Heart left ventricle (tissue), 16 donors: Measurements from ENCODE around the gene VWA3B. TPM values are rescaled to one million over a fixed set of nuclear protein-coding genes. Genes with fewer than 3 reads are reported as not detected.

Experiments
- ATAC-seq, 4 donors: fragments of 200-7000 bp; cut with Tn5 transposase; one replicate each; pipeline ENCODE4 v1.9.1; 2020 to 2022; ENCODE audit warnings: moderate library complexity in 4 of 4, mild to moderate bottlenecking in 3 of 4, moderate number of reproducible peaks in 1 of 4
- DNase-seq, 5 donors: peaks; one replicate each; pipeline ENCODE4 v3.0.0-alpha.2; 2020
- H3K27ac ChIP-seq, 12 donors: fragments of 200-600 bp; sonication (generic) in 4 of 12; one replicate each; pipeline versions ENCODE4 v1.5.0 to v1.8.0; 2016 to 2022; ENCODE audit warnings: mild to moderate bottlenecking in 2 of 12
- H3K27me3 ChIP-seq, 9 donors: fragments of 200-600 bp; sonication (generic) in 2 of 9; one replicate each; pipeline versions ENCODE4 v1.5.1 to v1.8.0; 2016 to 2022; ENCODE audit warnings: mild to moderate bottlenecking in 3 of 9
- H3K36me3 ChIP-seq, 9 donors: fragments of 200-600 bp; sonication (generic) in 2 of 9; one replicate each; pipeline versions ENCODE4 v1.5.0 to v1.8.0; 2018 to 2022; ENCODE audit warnings: mild to moderate bottlenecking in 2 of 9
- H3K4me1 ChIP-seq, 12 donors: fragments of 200-600 bp; sonication (generic) in 4 of 12; one replicate each; pipeline versions ENCODE4 v1.5.0 to v1.8.0; 2016 to 2022; ENCODE audit warnings: mild to moderate bottlenecking in 3 of 12
- H3K4me3 ChIP-seq, 12 donors: fragments of 200-600 bp; sonication (generic) in 4 of 12; one replicate each; pipeline versions ENCODE4 v1.5.0 to v1.8.0; 2017 to 2022; ENCODE audit warnings: mild to moderate bottlenecking in 9 of 12, moderate library complexity in 4 of 12
- H3K9me3 ChIP-seq, 12 donors: fragments of 200-600 bp; sonication (generic) in 4 of 12; one replicate each; pipeline versions ENCODE4 v1.5.0 to v1.8.0; 2016 to 2022; ENCODE audit warnings: mild to moderate bottlenecking in 1 of 12
- CTCF ChIP-seq, 12 donors: fragments of 200-600 bp; sonication (generic) in 4 of 12; IDR thresholded peaks; one replicate each; pipeline versions ENCODE4 v1.5.0 to v1.8.0; 2018 to 2022; ENCODE audit warnings: antibody characterized with exemption in 12 of 12, mild to moderate bottlenecking in 5 of 12
- POLR2A ChIP-seq, 2 donors: fragments of 450-650 bp; IDR thresholded peaks; one replicate each; pipeline ENCODE4 v1.6.1; 2017; ENCODE audit warnings: antibody characterized with exemption in 2 of 2, mild to moderate bottlenecking in 2 of 2, moderate library complexity in 2 of 2
- WGBS, 4 donors: extraction: QIAGEN DNeasy Blood & Tissue Kit in 2 of 4; methylation state at CpG; one replicate each; pipeline versions ENCODE4 v1.1.5 to v1.1.7; 2013 to 2018; 5-methylcytosine and 5-hydroxymethylcytosine counted together
- intact Hi-C, 10 donors: fragments of 100-400 bp; cut with DNase I; formaldehyde crosslinking; loops; one replicate each; pipeline versions ENCODE4 v1.11.1 to v1.14.2; 2022
- polyA plus RNA-seq, 2 donors: library from polyadenylated mRNA; stranded (reverse); fragments of 200-250 nt; gene quantifications; one replicate each; pipeline ENCODE4 v1.2.3, GENCODE V29; 2013
- total RNA-seq, 9 donors: library from RNA; depleted of rRNA in 2 of 9; stranded (reverse); fragments of >200 nt in 2 of 9; fragmentation: NEBNext Ultra II Directional in 3 of 9; extraction: Animal tissue kit (Norgen Biotek cat#: 25700) in 3 of 9; gene quantifications; one replicate each; pipeline versions ENCODE4 v1.1.0 to v1.2.4, GENCODE V29; 2016 to 2023
- donor health status: ischemic (EF 13 %, LVEDD 7.1; RV severe dilation, severe dysfunction).
- donor health status: healthy with polysubstance abuse.
- donor health status: DM: no; HTN: yes; CAD: no.
- donor health status: DM: no; HTN: no; CAD: no.
- donor health status: ischemic (EF 25% LVEDD 6.9; RV normal size, moderate dysfunction).
- donor health status: ischemic (EF 25% LVEDD 5.7; RV mildly dilated, moderate dysfunction).
- donor health status: healthy.
- donor health status: DM: yes; HTN: yes; CAD: no.
- donor health status: ischemic (EF 35%, LVEDD 5.7; RV mildly dilated, moderate dysfunction).
- donor health status: nonischemic (EF 11% LVEDD 7.7; RV severe dilation, severe dysfunction).
- donor health status: DM: yes; HTN: yes; CAD: no.
- donor health status: PGD.
- donor health status: ischemic (EF 29% LVEDD 5.4; RV normal size, mild dysfunction).
- donor health status: nonischemic (EF 23%, LVEDD 6.1; RV moderate dilation, normal function).

The VWA3B gene
- total and polyA plus RNA-seq, 11 donors = 0.11 to 0.61 (median 0.24) TPM; not detected in 1

GRCh38 chr2:98311090-98311489, 224.1 kb downstream of the VWA3B start:
- 72 to 80% (median 78%) methylated on average over 3 of the region's 3 CpGs for WGBS, 4 donors
- DNase-seq (no peak), ATAC-seq (no peak)

GRCh38 chr2:98311771-98312545, 225.0 kb downstream of the VWA3B start:
- Histone ChIP-seq H3K27me3 (peaks cover 0 to 24% (median 6%) of the 10 kb centered on the region in 9 donors), H3K9me3 (no peaks in the 10 kb centered on the region), H3K4me1 (no peaks in the 10 kb centered on the region), H3K4me3 (no peak overlapping the region), H3K27ac (no peak overlapping the region), H3K36me3 (no peaks in the 10 kb centered on the region)
- WGBS, 4 donors = 72 to 87% (median 78%) methylated on average over 33 of the region's 33 CpGs
- intact Hi-C loops = no loop called here
- ATAC-seq (no peak), DNase-seq (no peak)
- TF ChIP-seq POLR2A (IDR thresholded peaks at IDR 0.05) (no peak), CTCF (IDR thresholded peaks at IDR 0.05) (peak in 1 of 12 donors; percentile 9)

More at GRCh38 chr2:98311090-98311489, 224.1 kb downstream of the VWA3B start:
- intact Hi-C loops = no loop called here
- H3K9me3 ChIP-seq = no peaks in the 10 kb centered on the region
- no peaks in the 10 kb centered on the region for H3K4me1 ChIP-seq
- no peak overlapping the region for H3K4me3 ChIP-seq
- TF ChIP-seq CTCF (IDR thresholded peaks at IDR 0.05) = no peak
- no peak for TF ChIP-seq POLR2A (IDR thresholded peaks at IDR 0.05)
- H3K36me3 ChIP-seq = no peaks in the 10 kb centered on the region
- H3K27ac ChIP-seq = no peak overlapping the region
- H3K27me3 ChIP-seq = peaks cover 0 to 29% (median 6%) of the 10 kb centered on the region in 9 donors

GRCh38 chr2:98313492-98314250, 226.7 kb downstream of the VWA3B start:
- Histone ChIP-seq H3K27me3 (peaks cover 0 to 13% (median 4%) of the 10 kb centered on the region in 9 donors), H3K4me1 (no peaks in the 10 kb centered on the region), H3K9me3 (peaks cover 0 to 3% (median 0%) of the 10 kb centered on the region in 12 donors), H3K36me3 (no peaks in the 10 kb centered on the region), H3K4me3 (no peak overlapping the region), H3K27ac (no peak overlapping the region)
- DNase-seq (no peak), ATAC-seq (peak in 1 of 4 donors; percentile 61)
- intact Hi-C loops = no loop called here
- TF ChIP-seq POLR2A (IDR thresholded peaks at IDR 0.05) = no peak
- TF ChIP-seq CTCF (IDR thresholded peaks at IDR 0.05) = no peak
- 58 to 64% (median 59%) methylated on average over 8 of the region's 8 CpGs for WGBS, 4 donors

- Histone ChIP-seq H3K4me3 (no peak overlapping the region), H3K36me3 (no peaks in the 10 kb centered on the region), H3K27ac (no peak overlapping the region), H3K27me3 (peaks cover 0 to 11% (median 3%) of the 10 kb centered on the region in 9 donors), H3K9me3 (peaks cover 0 to 7% (median 0%) of the 10 kb centered on the region in 12 donors), H3K4me1 (no peaks in the 10 kb centered on the region)
- no peak for DNase-seq
- TF ChIP-seq CTCF (IDR thresholded peaks at IDR 0.05) (no peak), POLR2A (IDR thresholded peaks at IDR 0.05) (no peak)
- WGBS, 4 donors = 56 to 73% (median 63%) methylated on average over 4 of the region's 4 CpGs
- intact Hi-C loops = no loop called here
- ATAC-seq = no peak
Measured at GRCh38 chr2:98314251-98314650, 227.3 kb downstream of the VWA3B start.
